ENCODE results near the gene TMEM178B.

DNA sequence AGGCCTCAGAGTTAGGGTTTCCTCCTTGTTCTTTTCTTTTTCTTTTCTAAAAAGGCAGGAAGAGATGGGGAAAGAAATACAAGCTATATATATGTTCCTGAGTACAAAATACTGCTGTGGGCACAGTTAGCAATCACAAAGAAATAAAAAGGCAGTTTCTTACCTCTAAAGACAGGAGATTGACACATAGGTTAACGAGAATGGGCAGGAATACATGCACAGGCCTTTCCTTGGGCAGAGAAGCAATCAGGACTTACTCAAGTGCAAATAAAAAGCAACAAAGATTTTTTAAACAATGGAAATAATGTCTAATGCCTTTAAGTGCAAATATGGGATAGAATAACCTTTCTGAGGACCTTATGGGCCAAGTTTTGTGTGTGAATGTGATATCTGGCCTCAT, 357.8 kb downstream of the TMEM178B start:
- TF ChIP-seq POLR2A (IDR thresholded peaks at IDR 0.05) = no peak
- TF ChIP-seq, protein P1, sequence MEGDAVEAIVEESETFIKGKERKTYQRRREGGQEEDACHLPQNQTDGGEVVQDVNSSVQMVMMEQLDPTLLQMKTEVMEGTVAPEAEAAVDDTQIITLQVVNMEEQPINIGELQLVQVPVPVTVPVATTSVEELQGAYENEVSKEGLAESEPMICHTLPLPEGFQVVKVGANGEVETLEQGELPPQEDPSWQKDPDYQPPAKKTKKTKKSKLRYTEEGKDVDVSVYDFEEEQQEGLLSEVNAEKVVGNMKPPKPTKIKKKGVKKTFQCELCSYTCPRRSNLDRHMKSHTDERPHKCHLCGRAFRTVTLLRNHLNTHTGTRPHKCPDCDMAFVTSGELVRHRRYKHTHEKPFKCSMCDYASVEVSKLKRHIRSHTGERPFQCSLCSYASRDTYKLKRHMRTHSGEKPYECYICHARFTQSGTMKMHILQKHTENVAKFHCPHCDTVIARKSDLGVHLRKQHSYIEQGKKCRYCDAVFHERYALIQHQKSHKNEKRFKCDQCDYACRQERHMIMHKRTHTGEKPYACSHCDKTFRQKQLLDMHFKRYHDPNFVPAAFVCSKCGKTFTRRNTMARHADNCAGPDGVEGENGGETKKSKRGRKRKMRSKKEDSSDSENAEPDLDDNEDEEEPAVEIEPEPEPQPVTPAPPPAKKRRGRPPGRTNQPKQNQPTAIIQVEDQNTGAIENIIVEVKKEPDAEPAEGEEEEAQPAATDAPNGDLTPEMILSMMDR (IDR thresholded peaks at IDR 0.05) = no peak

Data from lower leg skin (tissue), 3 donors.